Left colon (tissue), 2 donors: ENCODE measurements around the gene PPARGC1A. TPM values are rescaled to one million over a fixed set of nuclear protein-coding genes. Genes with fewer than 3 reads are reported as not detected.

ENCODE experiments used
- ATAC-seq: fragments of 200-7000 bp; cut with Tn5 transposase; one replicate; pipeline ENCODE4 v1.9.1; 2020; ENCODE audit warnings: mild to moderate bottlenecking, moderate library complexity
- DNase-seq, 2 donors: peaks; one replicate each; pipeline ENCODE4 v3.0.0-alpha.2; 2020
- intact Hi-C, 2 donors: fragments of 100-400 bp; cut with DNase I in 1 of 2; cut with micrococcal nuclease in 1 of 2; formaldehyde crosslinking; loops; one replicate each; pipeline versions ENCODE4 v1.11.2 to v1.14.0; 2022; cut with DNase I, micrococcal nuclease
- total RNA-seq, 2 donors: library from RNA; stranded (reverse); fragmentation: NEBNext Ultra II Directional; extraction: Animal tissue kit (Norgen Biotek cat#: 25700); gene quantifications; one replicate each; pipeline ENCODE4 v1.2.1, GENCODE V29; 2021
- donor health status: DM: no; HTN: no; CAD: no.
- donor health status: DM: yes; HTN: yes; CAD: no.

The PPARGC1A gene
- total RNA-seq, 2 donors from 2014 or later = 76.0 to 92.4 TPM

DNA sequence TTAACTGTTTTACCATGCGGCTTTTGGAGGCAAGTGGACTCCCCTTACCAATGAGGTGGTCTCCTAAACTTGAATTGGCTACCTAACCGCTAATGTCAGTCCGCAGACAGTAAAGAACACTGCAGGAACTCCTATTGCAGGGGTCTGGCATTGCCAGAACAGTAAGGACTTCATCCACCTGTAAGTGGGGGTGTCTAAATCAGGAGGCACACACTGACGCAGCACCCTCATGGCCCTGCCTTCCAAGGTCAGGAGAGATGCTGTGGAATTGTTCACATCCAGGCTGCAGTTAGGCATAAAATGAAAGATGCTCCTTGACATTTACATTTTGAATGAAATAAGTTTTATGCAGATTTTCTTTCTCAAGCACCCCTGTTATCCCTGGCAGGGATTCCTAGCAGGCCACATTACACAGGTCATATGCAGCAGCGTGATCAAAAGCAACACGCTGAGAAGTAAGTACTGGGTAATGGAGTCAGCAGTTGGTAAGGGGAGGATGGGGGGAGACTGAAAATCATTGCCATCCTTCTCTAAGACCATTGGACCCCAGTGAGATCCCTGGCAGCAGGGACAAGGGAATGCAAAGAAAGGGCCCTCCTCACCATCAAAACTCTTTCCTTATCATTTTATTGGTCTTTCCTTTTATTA lies 3.8 kb downstream of the PPARGC1A start:
- DNase-seq (no peak), ATAC-seq (no peak)
- intact Hi-C loops = no loop called here

DNA sequence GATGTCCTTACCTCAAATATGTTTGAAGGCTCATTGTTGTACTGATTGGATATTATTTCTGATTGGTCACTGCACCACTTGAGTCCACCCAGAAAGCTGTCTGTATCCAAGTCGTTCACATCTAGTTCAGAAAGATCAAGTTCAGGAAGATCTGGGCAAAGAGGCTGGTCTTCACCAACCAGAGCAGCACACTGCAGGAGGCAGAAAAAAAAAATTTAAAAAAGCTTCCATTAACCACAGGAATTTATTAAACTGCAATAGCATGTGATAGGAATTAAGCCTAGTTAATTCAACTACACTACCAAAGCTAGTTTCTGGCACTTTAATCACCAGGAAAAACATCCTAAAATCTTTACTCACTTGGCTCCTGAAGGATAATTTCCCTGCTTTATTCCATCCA lies 5.1 kb downstream of the PPARGC1A start:
- ATAC-seq (no peak), DNase-seq (no peak)
- intact Hi-C loops = no loop called here

DNA sequence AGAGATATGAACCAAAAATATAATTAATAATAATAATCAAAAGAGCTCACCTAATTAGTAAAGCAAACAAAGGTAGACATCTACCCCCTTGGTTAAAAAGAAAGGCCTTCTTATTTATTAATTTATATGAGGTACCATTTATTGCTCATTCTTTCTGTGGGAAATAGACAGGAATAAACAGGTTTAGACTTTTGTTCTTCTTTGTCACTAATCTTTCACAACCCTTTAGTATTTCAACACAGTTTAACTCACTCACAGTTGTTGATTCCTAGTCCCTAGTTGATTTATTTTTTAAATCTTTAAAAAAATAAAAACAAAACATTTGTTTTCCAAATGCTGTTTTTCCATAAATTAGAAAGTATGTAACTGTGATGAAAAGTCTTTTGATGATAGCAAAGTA lies 5.6 kb downstream of the PPARGC1A start:
- intact Hi-C loops = no loop called here
- DNase-seq (no peak), ATAC-seq (no peak)

DNA sequence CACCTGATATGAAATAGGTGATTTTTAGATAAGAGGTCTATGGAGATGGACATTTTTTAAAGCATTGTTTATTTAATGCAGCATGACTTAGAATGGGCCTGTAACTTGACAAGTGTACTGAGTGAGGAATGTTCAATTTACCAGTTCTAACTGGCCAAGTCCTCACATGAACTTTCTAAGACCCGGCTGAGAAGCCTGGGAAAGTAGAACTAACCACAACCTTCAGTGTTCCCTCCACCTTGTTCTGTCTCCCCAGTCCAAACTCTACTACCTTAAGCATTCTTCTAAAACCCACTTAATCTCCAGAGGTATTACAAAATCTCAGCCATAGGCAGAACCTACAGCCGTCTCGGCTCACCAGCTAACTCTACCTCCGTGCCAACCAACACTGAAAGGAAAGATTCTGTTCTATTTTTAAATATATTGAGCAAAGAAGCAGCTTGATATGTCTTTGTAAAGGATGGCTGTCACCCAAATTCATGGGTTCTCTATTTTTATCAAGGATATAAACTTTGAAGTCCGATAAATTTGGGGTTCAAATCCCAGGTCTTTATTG lies 6.8 kb downstream of the PPARGC1A start:
- intact Hi-C loops = no loop called here
- ATAC-seq = no peak
- no peak for DNase-seq

DNA sequence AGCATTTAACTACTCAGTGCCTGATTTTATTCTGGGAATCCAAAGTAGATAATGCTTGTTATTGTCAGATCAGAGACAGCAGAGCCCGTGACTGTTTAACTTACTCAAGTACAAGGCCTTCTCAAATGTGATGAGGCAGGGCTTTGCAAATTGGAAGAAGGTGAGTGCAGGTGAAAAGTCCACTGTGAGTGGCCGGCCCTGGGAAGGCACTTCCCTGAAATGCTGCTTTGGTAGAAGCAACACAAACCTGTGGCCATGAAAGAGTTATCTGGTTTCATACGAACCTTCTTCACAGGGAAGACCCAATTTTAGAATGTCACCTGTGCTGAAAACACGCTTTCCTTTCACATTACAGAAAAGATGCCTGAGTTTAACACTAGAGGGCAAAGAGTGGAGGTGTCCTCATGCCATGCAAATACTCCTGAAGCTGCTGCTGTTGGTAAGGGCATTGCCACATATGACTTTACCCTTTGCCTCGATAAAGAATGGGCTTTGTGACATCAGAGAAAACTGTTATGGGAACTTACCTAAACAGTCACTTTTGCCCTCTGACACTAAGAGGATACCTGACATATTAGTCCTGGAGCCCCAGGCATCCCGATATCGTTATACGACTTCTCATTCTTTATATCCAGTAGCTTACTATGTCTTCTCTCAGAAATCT lies 8.0 kb downstream of the PPARGC1A start:
- DNase-seq = no peak
- ATAC-seq = no peak
- intact Hi-C loops = no loop called here

DNA sequence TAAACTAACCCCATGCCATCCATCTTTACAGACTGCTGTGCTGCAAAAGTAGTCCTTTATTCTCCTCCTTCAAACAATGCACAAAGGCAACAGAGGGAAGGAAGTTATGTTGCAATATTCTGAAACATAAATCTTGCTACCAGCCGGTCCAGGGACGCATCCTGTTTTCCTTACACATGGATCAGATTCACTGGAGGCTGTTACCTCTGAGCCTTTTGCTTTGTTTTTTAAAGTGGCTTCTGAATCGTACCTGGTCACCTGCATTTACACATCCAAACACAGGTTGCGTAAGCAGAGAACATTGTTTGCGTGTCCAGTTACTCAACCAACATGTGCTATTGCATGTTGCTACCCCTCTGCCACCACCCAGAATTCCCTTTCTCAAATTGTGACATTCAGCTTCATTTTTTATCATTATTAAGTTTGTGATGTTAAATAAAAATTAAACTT lies 8.8 kb downstream of the PPARGC1A start:
- DNase-seq (no peak), ATAC-seq (no peak)
- intact Hi-C loops = no loop called here

DNA sequence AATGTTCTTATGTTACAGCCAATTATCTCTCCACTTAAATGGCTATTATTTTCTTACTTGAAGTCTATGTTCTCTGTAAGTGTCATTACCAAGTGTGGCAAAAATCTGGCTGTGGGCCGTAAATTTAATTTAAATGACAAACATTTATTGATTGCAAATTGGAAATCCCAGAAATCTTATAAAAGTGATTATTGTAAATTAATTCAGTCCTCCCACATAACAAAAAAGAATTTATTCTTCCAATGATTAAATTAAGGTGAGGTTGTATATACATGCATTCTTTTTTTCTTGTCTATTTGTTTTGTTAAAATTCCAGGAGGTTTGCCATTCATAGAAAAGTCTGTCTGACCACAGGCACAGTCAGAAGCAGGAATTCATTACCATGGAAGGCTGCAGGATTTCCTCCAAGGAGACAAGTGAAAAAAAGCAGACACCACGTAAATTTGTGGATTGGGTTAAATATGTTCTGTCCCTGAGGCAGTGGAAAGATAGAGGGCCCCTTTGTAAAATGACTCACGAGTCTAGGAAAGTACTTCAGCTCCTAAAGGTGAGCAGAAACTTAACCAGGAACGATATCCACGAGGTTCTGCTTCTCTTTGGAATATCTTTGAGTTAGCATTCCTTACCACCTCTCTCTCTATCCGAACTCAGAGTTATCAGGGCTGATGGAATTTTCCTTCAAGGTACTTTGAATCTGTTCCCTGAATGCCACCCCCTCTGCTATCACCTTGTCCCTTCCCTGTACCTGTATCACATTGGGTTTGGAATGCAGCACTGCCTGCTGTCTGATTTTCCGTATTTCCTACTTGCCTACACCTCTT lies 10.7 kb downstream of the PPARGC1A start:
- intact Hi-C loops = no loop called here
- ATAC-seq (no peak), DNase-seq (no peak)

DNA sequence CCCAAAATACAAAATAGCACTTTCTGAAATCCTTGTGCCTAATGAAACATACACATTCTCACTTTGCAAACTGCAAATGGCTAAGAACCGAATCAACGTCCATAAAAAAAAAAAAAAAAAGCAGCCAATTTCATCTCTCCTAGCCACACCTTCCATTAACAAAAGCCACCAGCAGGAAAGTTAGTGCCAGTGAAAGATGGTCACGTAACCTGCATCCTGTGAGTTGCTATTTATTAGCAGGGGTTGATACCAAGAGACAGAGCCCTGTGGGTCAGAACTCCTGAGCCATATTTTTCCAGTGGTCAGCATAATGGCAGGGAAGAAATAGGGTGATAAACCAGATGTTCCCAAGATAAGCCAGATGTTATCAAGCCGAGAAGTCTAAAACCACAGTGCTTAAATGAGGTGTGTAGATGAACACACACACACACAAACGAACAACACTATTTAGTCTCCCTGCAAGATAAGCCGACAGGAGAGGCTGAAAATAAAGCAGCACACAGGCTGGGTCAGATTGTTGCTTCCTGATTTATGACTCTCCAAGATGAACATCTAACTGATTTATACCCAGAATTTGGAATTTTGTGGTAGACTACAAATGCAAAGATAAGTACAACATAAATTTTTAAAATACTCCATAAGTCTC lies 11.5 kb downstream of the PPARGC1A start:
- intact Hi-C loops = no loop called here
- DNase-seq (no peak), ATAC-seq (no peak)

DNA sequence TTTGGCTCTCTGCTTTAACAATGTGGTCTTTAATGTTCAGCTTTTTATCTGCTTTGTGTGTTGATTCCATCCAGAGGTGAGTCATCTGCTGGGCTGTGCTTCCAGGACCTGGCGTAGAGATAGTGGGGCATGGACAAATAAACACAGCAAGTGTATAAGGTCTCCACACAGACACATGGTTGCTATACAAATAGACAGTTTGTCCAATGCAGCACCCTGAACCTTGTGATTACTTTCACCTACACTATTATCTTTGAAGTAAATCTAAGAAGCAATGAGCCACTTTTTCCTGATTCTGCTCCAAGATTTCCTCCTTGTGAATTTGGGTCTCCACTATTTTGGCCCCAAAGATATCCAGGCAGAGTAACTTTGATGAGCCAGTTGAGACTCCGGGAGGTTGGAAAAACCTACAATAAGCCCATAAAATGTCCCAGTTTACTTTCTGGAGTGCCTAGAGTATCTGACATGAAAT lies 12.1 kb downstream of the PPARGC1A start:
- intact Hi-C loops = no loop called here
- ATAC-seq = peak; percentile 76

DNA sequence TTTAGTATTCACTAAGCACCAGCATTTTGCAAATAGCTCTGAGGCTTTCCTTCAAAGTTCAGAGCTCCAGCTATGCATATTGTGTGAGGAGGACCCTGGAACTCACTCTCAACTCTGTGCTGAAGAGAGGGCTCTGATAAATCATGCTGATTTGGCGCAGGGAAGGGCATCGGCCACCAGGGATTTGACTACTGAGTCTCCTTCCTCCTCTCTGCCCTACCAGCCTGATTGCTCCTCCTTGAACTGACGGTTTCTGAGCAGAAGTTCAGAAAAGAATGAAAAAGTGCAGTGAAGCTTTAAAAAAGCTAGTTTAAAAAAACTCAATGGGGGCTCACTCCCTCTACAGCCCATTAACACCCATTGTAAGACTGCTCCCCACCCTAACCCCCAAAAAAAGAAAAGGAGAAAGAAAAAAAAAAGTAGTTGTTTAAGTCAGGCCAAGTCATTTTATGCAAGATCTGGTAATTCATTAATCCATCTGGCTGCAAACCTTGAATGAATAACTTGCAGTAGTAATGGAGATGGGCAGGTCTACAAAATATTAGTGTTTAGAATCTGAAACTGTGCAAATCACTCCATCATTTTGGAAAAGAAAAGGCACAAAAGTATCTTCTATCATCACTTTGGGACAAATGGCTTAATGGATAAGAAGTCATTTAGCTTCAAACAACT lies 13.3 kb downstream of the PPARGC1A start:
- ATAC-seq = peak; percentile 42
- intact Hi-C loops = no loop called here
- no peak for DNase-seq

More for the DNA sequence above, 12.1 kb downstream of the PPARGC1A start:
- DNase-seq = peak; percentile 41 to 82

DNA sequence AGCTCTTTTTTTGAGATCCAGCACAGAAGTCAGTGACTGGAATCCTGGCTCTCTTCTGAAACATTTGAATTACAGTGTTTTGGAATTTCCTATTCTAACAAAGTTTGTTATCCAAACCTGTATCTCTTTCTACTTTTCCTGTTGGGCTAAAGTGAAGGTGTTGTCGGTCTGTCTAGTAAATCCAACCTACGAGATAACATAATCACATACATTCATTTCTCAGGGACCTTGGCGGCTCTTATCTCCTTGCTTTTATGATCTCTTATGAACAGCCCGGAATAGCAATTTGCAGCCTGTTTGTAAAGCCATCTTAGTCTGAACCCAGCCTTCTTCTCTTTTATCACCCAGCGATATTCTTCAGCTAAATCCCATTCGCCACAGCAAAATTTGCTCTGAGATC lies 14.5 kb downstream of the PPARGC1A start:
- ATAC-seq (peak; percentile 63), DNase-seq (no peak)
- intact Hi-C loops = no loop called here

DNA sequence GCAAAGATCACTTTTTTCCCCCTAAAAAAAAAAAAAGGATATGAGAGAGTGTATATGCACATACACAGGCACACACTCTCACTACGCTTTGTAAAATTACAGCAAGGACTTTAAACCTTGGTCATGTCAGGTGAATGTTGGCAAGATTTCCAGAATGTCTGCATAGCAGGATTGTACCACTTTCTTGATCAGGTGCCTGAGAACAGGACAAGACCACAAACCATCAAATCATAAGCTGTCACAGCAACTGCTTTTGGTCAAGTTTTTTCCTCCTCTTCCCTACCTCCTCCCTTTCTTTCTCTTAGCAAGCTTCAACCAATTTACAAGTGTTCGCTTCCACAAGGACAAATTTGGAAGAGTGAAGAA lies 15.3 kb downstream of the PPARGC1A start:
- ATAC-seq (peak; percentile 59), DNase-seq (no peak)
- intact Hi-C loops = no loop called here

DNA sequence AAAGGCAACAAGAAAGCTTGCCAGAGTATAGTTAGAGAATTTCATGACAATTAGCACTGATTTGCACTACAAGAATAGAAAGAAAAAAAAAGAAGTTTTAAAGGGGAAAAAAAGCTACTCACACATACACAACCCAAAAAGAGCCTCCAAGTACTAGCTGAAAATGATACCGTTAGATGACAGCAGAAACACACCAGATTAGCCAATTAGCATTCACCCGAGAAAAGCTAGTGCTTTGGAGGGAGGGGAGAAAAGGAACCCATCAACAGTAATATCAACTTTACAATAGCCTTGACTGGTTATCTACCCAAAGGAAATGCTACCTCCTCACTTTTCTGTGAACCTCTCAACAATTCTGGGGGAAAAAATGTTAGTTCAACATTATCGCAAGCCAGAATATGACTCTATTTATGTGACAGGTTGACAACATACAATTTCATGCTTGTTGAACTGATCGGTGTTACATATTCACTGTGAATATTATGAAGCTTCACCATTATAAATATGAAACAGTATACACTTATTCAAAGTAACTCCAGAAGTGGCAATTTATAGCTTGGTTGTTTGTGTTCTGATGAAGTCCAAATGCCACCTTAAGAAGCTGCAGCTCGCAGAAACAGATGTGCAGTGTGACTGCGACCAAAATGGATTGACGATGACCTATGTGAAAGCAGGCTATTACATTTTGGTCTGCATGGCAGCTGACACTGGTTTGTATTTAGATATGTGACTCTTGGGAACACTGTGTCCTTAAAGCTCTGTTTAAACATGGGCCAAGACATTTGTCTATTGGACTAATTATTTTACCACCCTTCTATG lies 15.9 kb downstream of the PPARGC1A start:
- DNase-seq (no peak), ATAC-seq (peak; percentile 14)
- intact Hi-C loops = no loop called here

DNA sequence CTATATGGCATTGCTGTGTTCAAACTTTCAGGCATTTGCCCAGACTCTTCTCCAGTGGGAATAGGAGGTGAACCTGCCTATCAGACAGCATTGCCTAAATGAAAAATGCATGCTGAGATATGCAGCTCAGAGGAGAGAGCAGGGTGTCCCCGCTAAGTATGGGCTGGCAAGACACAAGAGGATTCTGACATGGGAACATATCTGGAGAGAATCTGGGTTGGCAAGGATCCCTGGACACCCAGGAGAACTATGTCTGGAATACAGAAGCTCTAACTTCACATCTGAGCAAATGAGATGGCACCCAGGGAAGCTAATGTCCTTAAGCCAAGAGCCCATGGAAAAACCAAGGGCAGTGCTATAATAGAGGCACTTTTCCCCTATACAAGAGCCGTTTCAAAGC lies 18.4 kb downstream of the PPARGC1A start:
- ATAC-seq = no peak
- intact Hi-C loops = no loop called here

DNA sequence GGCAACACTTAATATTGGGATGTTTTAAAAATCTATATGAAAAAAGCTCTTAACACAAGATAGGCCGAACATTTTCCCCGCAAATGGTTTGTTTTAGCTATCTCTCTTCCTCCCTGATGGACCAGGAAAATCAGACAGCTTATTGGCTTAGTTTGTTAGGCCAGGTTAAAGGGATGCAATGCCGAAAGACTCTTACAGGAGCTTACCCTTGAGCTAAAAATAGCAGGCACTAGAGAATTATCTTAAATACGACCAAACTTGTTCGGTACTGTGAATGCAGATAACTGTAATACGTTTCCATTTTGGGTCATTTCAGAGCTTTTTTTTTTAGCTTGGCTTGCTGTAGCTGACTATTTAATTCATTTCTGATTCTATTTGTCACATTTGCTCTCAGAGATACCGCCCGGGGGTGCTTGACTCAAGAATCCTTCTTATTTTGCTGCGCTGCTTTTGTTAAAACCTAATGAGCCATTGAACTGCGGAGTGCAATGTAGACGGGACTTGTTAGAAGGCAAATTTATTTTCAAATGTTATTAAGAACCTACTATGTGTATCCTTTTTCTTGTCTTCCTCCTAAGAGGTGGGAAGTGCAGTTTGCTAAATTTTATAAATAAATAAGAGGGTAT lies 23.3 kb downstream of the PPARGC1A start:
- no peak for DNase-seq
- intact Hi-C loops = no loop called here
- no peak for ATAC-seq

More for the DNA sequence above, 18.4 kb downstream of the PPARGC1A start:
- DNase-seq = no peak

DNA sequence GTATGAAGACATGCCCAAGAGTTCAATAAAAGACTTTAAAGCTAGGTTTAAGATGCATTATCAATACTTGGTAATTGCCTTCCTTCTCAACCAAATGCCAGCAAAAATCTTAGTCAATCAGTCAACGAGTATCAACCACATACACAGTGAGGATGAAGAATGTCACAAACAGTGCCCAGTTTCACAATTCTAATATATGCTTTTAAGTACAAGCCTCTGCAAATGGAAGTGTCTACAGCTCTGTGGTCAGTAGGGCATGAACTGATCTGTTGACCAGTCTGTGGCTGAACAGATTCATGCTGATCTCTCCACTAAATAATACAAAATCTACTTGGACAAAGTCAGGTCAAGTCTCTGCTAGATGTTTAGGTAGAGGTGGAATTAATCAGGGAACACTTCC lies 27.9 kb downstream of the PPARGC1A start:
- intact Hi-C loops = no loop called here
- ATAC-seq (no peak), DNase-seq (no peak)

DNA sequence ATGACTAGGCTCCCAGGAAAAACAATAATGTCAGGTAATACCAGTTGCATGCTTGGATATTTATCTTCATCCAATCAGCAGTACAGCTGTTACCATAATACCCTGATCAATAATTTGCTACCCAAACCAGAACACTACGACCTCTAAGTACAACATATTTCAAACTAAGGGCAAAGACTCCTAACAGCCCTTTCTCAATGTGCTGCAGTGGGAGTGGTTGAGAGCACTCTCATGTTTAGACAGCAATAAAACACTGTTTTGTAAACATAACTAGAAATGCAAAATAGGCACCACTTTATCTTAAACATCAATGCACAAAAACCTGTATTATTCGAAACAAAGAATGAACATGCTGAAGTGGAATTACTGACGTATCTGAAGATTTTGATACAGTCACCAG lies 28.9 kb downstream of the PPARGC1A start:
- ATAC-seq (no peak), DNase-seq (no peak)
- intact Hi-C loops = no loop called here
